ENCODE data around the gene SLC4A3. TPM values are rescaled to one million over a fixed set of nuclear protein-coding genes. Genes with fewer than 3 reads are reported as not detected.

The SLC4A3 gene
- total RNA-seq, 4 donors from 2014 or later = 2.3 to 29.4 (median 3.5) TPM

GRCh38 chr2:219632760-219633105, 5.3 kb downstream of the SLC4A3 start:
- Histone ChIP-seq H3K27me3 (peaks cover 0 to 1% of the 10 kb centered on the region in 2 donors), H3K9me3 (no peaks in the 10 kb centered on the region), H3K27ac (no peak overlapping the region), H3K4me3 (no peak overlapping the region), H3K4me1 (no peaks in the 10 kb centered on the region), H3K36me3 (no peaks in the 10 kb centered on the region)
- TF ChIP-seq CTCF (IDR thresholded peaks at IDR 0.05) (no peak), POLR2A (IDR thresholded peaks at IDR 0.05) (no peak)
- intact Hi-C loops (cut with DNase I; ENCODE audit: low total_unique reads) = loop anchor here (10.0 kb wide), 1 partner anchor 68 kb away; no protein-coding TSS in a partner anchor
- DNase-seq = no peak

GRCh38 chr2:219633276-219634065, 6.0 kb downstream of the SLC4A3 start:
- H3K9me3 ChIP-seq = no peaks in the 10 kb centered on the region
- intact Hi-C loops (cut with DNase I; ENCODE audit: low total_unique reads) = loop anchor here (10.0 kb wide), 1 partner anchor 69 kb away; no protein-coding TSS in a partner anchor
- H3K4me3 ChIP-seq = no peak overlapping the region
- no peak for DNase-seq
- no peaks in the 10 kb centered on the region for H3K27me3 ChIP-seq
- H3K27ac ChIP-seq = no peak overlapping the region
- no peak for TF ChIP-seq CTCF (IDR thresholded peaks at IDR 0.05)
- no peaks in the 10 kb centered on the region for H3K4me1 ChIP-seq
- H3K36me3 ChIP-seq = no peaks in the 10 kb centered on the region

GRCh38 chr2:219634171-219634940, 6.9 kb downstream of the SLC4A3 start:
- no peak for DNase-seq
- TF ChIP-seq CTCF (IDR thresholded peaks at IDR 0.05) = no peak
- no peak for TF ChIP-seq POLR2A (IDR thresholded peaks at IDR 0.05)

GRCh38 chr2:219634951-219635751, 7.7 kb downstream of the SLC4A3 start:
- no peak overlapping the region for H3K27ac ChIP-seq
- H3K9me3 ChIP-seq = no peaks in the 10 kb centered on the region
- intact Hi-C loops (cut with DNase I; ENCODE audit: low total_unique reads) = loop anchor here (10.0 kb wide), 1 partner anchor 70 kb away; no protein-coding TSS in a partner anchor
- H3K36me3 ChIP-seq = no peaks in the 10 kb centered on the region
- H3K4me3 ChIP-seq = no peak overlapping the region
- TF ChIP-seq CTCF (IDR thresholded peaks at IDR 0.05) (no peak), POLR2A (IDR thresholded peaks at IDR 0.05) (no peak)
- no peak for DNase-seq
- no peaks in the 10 kb centered on the region for H3K4me1 ChIP-seq
- no peaks in the 10 kb centered on the region for H3K27me3 ChIP-seq

More at GRCh38 chr2:219634171-219634940, 6.9 kb downstream of the SLC4A3 start:
- no peaks in the 10 kb centered on the region for H3K27me3 ChIP-seq
- intact Hi-C loops (cut with DNase I; ENCODE audit: low total_unique reads) = loop anchor here (10.0 kb wide), 1 partner anchor 70 kb away; no protein-coding TSS in a partner anchor
- H3K36me3 ChIP-seq = no peaks in the 10 kb centered on the region
- no peaks in the 10 kb centered on the region for H3K4me1 ChIP-seq
- no peak overlapping the region for H3K27ac ChIP-seq
- H3K9me3 ChIP-seq = no peaks in the 10 kb centered on the region
- no peak overlapping the region for H3K4me3 ChIP-seq

All from uterus (tissue), 4 donors.